Peyer's patch (tissue), 4 donors: ENCODE measurements around the gene LEKR1.

Source experiments
- CTCF ChIP-seq, 6 experiments: fragments of 450-650 bp in 4 of 6; fragments of 200-600 bp in 2 of 6; sonication (generic) in 1 of 6; IDR thresholded peaks; one replicate each; pipeline ENCODE4 v1.5.1; 2017 to 2019; ENCODE audit warnings: antibody characterized with exemption in 6 of 6, mild to moderate bottlenecking in 3 of 6, moderate library complexity in 1 of 6
- POLR2A ChIP-seq, 2 donors: fragments of 450-650 bp; IDR thresholded peaks; one replicate each; pipeline ENCODE4 v1.5.1; 2017; ENCODE audit warnings: antibody characterized with exemption in 2 of 2, mild to moderate bottlenecking in 2 of 2, moderate library complexity in 2 of 2

DNA sequence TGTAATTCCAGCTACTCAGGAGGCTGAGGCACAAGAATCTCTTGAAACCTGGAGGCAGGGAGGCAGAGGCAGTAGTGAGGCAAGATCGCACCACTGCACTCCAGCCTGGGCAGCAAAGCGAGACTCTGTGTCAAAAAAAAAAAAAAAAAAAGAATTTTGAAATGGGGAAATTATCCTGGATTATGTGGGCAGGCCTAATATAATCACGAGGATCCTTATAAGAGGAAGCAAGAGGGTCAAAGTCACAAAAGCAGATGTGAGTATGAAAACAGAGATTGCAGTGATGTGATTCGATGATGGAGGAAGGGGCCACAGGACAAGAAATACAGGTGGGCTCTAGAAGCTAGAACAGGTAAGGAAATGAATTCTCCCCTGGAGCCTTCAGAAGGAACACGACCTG is 159.6 kb downstream of the LEKR1 start:
- TF ChIP-seq POLR2A (IDR thresholded peaks at IDR 0.05) (no peak), CTCF (IDR thresholded peaks at IDR 0.05) (no peak)
